Liver (tissue), 9 donors: ENCODE measurements around the gene MISP. TPM values are rescaled to one million over a fixed set of nuclear protein-coding genes. Genes with fewer than 3 reads are reported as not detected.

Source experiments
- DNase-seq: peaks from one replicate; pipeline ENCODE4 v3.0.0-alpha.2; 2017; ENCODE audit warnings: low spot score
- H3K27ac ChIP-seq, 2 donors: one replicate each; pipeline ENCODE4 v1.7.0; 2013; ENCODE audit warnings: inconsistent platforms in 2 of 2, low read length in 2 of 2, control low read depth in 1 of 2, low read depth in 1 of 2, mild to moderate bottlenecking in 1 of 2
- H3K27me3 ChIP-seq, 4 donors: one replicate each; pipeline versions ENCODE4 v1.6.1 to v1.7.0; 2013; ENCODE audit warnings: low read length in 3 of 4, inconsistent platforms in 1 of 4, mild to moderate bottlenecking in 1 of 4, moderate library complexity in 1 of 4; ENCODE audit not compliant: control insufficient read depth in 4 of 4, insufficient read depth in 4 of 4
- H3K36me3 ChIP-seq, 4 donors: one replicate each; pipeline versions ENCODE4 v1.6.1 to v1.7.0; 2013; ENCODE audit warnings: low read length in 3 of 4, mild to moderate bottlenecking in 3 of 4, low read depth in 1 of 4, moderate library complexity in 1 of 4; ENCODE audit not compliant: control insufficient read depth in 4 of 4, insufficient read depth in 3 of 4
- H3K4me1 ChIP-seq, 4 donors: one replicate each; pipeline versions ENCODE4 v1.6.1 to v1.7.0; 2013; ENCODE audit warnings: low read length in 3 of 4, mild to moderate bottlenecking in 3 of 4, moderate library complexity in 1 of 4; ENCODE audit not compliant: control insufficient read depth in 4 of 4, insufficient read depth in 4 of 4
- H3K4me3 ChIP-seq, 3 donors: one replicate each; pipeline versions ENCODE4 v1.6.1 to v1.7.0; 2013; ENCODE audit warnings: low read length in 3 of 3, control low read depth in 1 of 3, low read depth in 1 of 3, mild to moderate bottlenecking in 1 of 3
- H3K9ac ChIP-seq, 2 donors: one replicate each; pipeline ENCODE4 v1.7.0; 2013; ENCODE audit warnings: low read length in 2 of 2, mild to moderate bottlenecking in 2 of 2, moderate library complexity in 2 of 2, control low read depth in 1 of 2, low read depth in 1 of 2
- H3K9me3 ChIP-seq, 4 donors: one replicate each; pipeline versions ENCODE4 v1.6.1 to v1.7.0; 2013; ENCODE audit warnings: low read length in 3 of 4; ENCODE audit not compliant: control insufficient read depth in 4 of 4
- FOXA2 ChIP-seq: IDR thresholded peaks from 2 replicates; pipeline ENCODE4 v1.6.1; 2016; ENCODE audit warnings: antibody characterized with exemption
- GABPA ChIP-seq, 2 donors: IDR thresholded peaks in 1 of 2; conservative IDR thresholded peaks in 1 of 2; 2 replicates each; pipeline ENCODE4 v1.6.1; 2016; ENCODE audit warnings: antibody characterized with exemption in 2 of 2, mild to moderate bottlenecking in 1 of 2, moderate library complexity in 1 of 2
- HNF4A ChIP-seq, 2 donors: conservative IDR thresholded peaks; 2 replicates each; pipeline ENCODE4 v1.6.1; 2016; ENCODE audit warnings: antibody characterized with exemption in 2 of 2, mild to moderate bottlenecking in 2 of 2
- HNF4G ChIP-seq: IDR thresholded peaks from 2 replicates; pipeline ENCODE4 v1.6.1; 2016; ENCODE audit warnings: antibody characterized with exemption
- JUND ChIP-seq, 2 donors: IDR thresholded peaks; 2 replicates each; pipeline ENCODE4 v1.6.1; 2016; ENCODE audit warnings: antibody characterized with exemption in 2 of 2
- NR2F2 ChIP-seq: IDR thresholded peaks from 2 replicates; pipeline ENCODE4 v1.6.1; 2016; ENCODE audit warnings: antibody characterized with exemption
- RAD21 ChIP-seq, 2 donors: IDR thresholded peaks; 2 replicates each; pipeline ENCODE4 v1.6.1; 2016; ENCODE audit warnings: antibody characterized with exemption in 2 of 2, mild to moderate bottlenecking in 2 of 2
- RXRA ChIP-seq, 2 donors: IDR thresholded peaks; 2 replicates each; pipeline ENCODE4 v1.6.1; 2017 to 2018; ENCODE audit warnings: antibody characterized with exemption in 2 of 2, mild to moderate bottlenecking in 1 of 2
- SP1 ChIP-seq: IDR thresholded peaks from 2 replicates; pipeline ENCODE4 v1.6.1; 2018; ENCODE audit warnings: antibody characterized with exemption, mild to moderate bottlenecking
- TAF1 ChIP-seq: conservative IDR thresholded peaks from 2 replicates; pipeline ENCODE4 v1.6.1; 2016; ENCODE audit warnings: antibody characterized with exemption, mild to moderate bottlenecking
- YY1 ChIP-seq: IDR thresholded peaks from 2 replicates; pipeline ENCODE4 v1.6.1; 2016; ENCODE audit warnings: antibody characterized with exemption, mild to moderate bottlenecking
- WGBS: extraction: QIAGEN DNeasy Blood & Tissue Kit; methylation state at CpG from one replicate; pipeline ENCODE4 v1.1.7; 2013; 5-methylcytosine and 5-hydroxymethylcytosine counted together
- polyA plus RNA-seq, 2 donors: library from polyadenylated mRNA; stranded (reverse) in 1 of 2; unstranded in 1 of 2; fragments of 200-250 nt in 1 of 2; fragments of >200 nt in 1 of 2; fragmentation: Nextera tagmentation in 1 of 2; extraction: Ambion mirVana in 1 of 2; gene quantifications; one replicate each; pipeline versions ENCODE4 v1.2.1 to v1.2.3, GENCODE V29; 2013 to 2015
- total RNA-seq, 2 donors: library from RNA; depleted of rRNA; stranded (reverse); fragments of >200 nt; gene quantifications; one replicate each; pipeline ENCODE4 v1.2.3, GENCODE V29; 2014
- TF ChIP-seq, protein P1 (sequence below): IDR thresholded peaks from 2 replicates; pipeline ENCODE4 v1.6.1; 2016; ENCODE audit warnings: antibody characterized with exemption
- TF ChIP-seq, protein P2 (sequence below): IDR thresholded peaks from 2 replicates; pipeline ENCODE4 v1.6.1; 2016; ENCODE audit warnings: antibody characterized with exemption, mild to moderate bottlenecking
- TF ChIP-seq, protein P3 (sequence below): IDR thresholded peaks from 2 replicates; pipeline ENCODE4 v1.6.1; 2016; ENCODE audit warnings: antibody characterized with exemption
- TF ChIP-seq, protein P4 (sequence below): fragments of 150-350 bp; IDR thresholded peaks from 2 replicates; pipeline ENCODE4 v1.5.1; 2017; ENCODE audit warnings: improper control_type of control experiment, low read depth, low read length; ENCODE audit not compliant: missing input control
- TF ChIP-seq, protein P5 (sequence below): IDR thresholded peaks from 2 replicates; pipeline ENCODE4 v1.6.1; 2016; ENCODE audit warnings: antibody characterized with exemption
- donor health status: healthy.
- donor health status: healthy.
- donor health status: healthy.
- donor health status: healthy.
- donor health status: healthy.

The MISP gene
- total and polyA plus RNA-seq, 4 donors, result 0.05 to 0.08 TPM; not detected in 2

DNA sequence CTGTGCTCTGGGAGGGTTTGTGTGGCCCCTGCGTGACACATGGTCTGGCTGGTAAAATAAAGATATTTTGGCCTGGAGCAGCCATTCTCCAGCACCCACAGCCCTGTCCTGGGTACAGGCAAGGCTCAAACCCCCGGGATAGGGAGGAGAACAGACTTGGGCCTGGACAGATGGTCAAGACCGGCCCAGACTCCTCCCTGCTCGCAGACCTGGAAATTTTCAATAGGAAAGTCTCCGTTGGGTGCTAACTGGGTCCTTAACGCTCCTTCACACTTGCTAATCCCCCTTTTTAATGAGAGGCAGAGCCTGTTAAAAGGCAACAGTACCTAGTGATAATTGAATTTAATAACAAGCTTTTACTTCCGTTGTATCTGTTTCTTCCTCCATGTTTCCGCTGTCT lies 39.7 kb upstream of the MISP start:
- Histone ChIP-seq H3K36me3 (peaks cover 0 to 1% (median 0%) of the 10 kb centered on the region in 4 donors), H3K27ac (no peak overlapping the region), H3K9me3 (no peaks in the 10 kb centered on the region), H3K9ac (no peak overlapping the region), H3K4me1 (peaks cover 0 to 5% (median 0%) of the 10 kb centered on the region in 4 donors), H3K4me3 (no peak overlapping the region), H3K27me3 (peaks cover 0 to 4% (median 0%) of the 10 kb centered on the region in 4 donors)
- whole genome bisulfite sequencing, result 69% methylated on average over 8 of the region's 8 CpGs
- DNase-seq, result no peak
- TF ChIP-seq SP1 (no peak), GABPA (IDR thresholded peaks at IDR 0.05 in 1 of 2, conservative IDR thresholded peaks at IDR 0.05 in 1 of 2) (no peak), TAF1 (no peak), NR2F2 (no peak), YY1 (no peak), JUND (IDR thresholded peaks at IDR 0.05) (no peak), FOXA2 (no peak), RXRA (IDR thresholded peaks at IDR 0.05) (no peak), RAD21 (IDR thresholded peaks at IDR 0.05) (no peak)
- TF ChIP-seq, protein P1, sequence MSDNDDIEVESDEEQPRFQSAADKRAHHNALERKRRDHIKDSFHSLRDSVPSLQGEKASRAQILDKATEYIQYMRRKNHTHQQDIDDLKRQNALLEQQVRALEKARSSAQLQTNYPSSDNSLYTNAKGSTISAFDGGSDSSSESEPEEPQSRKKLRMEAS, result no peak
- TF ChIP-seq, protein P2, sequence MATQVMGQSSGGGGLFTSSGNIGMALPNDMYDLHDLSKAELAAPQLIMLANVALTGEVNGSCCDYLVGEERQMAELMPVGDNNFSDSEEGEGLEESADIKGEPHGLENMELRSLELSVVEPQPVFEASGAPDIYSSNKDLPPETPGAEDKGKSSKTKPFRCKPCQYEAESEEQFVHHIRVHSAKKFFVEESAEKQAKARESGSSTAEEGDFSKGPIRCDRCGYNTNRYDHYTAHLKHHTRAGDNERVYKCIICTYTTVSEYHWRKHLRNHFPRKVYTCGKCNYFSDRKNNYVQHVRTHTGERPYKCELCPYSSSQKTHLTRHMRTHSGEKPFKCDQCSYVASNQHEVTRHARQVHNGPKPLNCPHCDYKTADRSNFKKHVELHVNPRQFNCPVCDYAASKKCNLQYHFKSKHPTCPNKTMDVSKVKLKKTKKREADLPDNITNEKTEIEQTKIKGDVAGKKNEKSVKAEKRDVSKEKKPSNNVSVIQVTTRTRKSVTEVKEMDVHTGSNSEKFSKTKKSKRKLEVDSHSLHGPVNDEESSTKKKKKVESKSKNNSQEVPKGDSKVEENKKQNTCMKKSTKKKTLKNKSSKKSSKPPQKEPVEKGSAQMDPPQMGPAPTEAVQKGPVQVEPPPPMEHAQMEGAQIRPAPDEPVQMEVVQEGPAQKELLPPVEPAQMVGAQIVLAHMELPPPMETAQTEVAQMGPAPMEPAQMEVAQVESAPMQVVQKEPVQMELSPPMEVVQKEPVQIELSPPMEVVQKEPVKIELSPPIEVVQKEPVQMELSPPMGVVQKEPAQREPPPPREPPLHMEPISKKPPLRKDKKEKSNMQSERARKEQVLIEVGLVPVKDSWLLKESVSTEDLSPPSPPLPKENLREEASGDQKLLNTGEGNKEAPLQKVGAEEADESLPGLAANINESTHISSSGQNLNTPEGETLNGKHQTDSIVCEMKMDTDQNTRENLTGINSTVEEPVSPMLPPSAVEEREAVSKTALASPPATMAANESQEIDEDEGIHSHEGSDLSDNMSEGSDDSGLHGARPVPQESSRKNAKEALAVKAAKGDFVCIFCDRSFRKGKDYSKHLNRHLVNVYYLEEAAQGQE, result no peak
- TF ChIP-seq, protein P3, sequence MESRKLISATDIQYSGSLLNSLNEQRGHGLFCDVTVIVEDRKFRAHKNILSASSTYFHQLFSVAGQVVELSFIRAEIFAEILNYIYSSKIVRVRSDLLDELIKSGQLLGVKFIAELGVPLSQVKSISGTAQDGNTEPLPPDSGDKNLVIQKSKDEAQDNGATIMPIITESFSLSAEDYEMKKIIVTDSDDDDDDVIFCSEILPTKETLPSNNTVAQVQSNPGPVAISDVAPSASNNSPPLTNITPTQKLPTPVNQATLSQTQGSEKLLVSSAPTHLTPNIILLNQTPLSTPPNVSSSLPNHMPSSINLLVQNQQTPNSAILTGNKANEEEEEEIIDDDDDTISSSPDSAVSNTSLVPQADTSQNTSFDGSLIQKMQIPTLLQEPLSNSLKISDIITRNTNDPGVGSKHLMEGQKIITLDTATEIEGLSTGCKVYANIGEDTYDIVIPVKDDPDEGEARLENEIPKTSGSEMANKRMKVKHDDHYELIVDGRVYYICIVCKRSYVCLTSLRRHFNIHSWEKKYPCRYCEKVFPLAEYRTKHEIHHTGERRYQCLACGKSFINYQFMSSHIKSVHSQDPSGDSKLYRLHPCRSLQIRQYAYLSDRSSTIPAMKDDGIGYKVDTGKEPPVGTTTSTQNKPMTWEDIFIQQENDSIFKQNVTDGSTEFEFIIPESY, result no peak
- TF ChIP-seq, protein P4, sequence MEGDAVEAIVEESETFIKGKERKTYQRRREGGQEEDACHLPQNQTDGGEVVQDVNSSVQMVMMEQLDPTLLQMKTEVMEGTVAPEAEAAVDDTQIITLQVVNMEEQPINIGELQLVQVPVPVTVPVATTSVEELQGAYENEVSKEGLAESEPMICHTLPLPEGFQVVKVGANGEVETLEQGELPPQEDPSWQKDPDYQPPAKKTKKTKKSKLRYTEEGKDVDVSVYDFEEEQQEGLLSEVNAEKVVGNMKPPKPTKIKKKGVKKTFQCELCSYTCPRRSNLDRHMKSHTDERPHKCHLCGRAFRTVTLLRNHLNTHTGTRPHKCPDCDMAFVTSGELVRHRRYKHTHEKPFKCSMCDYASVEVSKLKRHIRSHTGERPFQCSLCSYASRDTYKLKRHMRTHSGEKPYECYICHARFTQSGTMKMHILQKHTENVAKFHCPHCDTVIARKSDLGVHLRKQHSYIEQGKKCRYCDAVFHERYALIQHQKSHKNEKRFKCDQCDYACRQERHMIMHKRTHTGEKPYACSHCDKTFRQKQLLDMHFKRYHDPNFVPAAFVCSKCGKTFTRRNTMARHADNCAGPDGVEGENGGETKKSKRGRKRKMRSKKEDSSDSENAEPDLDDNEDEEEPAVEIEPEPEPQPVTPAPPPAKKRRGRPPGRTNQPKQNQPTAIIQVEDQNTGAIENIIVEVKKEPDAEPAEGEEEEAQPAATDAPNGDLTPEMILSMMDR, result no peak

DNA sequence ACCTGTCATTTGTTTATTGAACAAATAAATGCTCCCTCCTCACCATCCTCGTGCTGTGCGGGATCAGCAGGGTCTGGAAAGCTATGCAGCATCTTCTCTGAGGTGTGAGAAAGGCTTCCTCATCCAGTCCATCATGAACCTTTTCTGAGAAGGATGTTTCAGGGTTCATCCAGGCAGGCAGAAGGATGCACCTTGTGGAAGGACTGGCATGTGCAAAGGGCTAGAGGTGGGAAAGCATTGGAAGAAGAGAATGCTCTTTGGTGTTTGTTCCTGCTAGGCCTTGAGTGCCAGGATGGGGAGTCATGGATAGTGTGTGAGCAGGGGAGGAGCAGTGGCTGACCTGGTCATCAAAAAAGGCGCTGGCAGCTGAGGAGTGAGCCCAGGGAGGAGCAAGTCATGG lies 35.6 kb upstream of the MISP start:
- H3K27ac ChIP-seq, result no peak overlapping the region
- H3K36me3 ChIP-seq, result no peaks in the 10 kb centered on the region
- no peak overlapping the region for H3K4me3 ChIP-seq
- H3K9me3 ChIP-seq, result no peaks in the 10 kb centered on the region
- H3K27me3 ChIP-seq, result peaks cover 0 to 3% (median 0%) of the 10 kb centered on the region in 4 donors
- H3K4me1 ChIP-seq, result peaks cover 0 to 7% (median 3%) of the 10 kb centered on the region in 4 donors
- TF ChIP-seq, protein P5, sequence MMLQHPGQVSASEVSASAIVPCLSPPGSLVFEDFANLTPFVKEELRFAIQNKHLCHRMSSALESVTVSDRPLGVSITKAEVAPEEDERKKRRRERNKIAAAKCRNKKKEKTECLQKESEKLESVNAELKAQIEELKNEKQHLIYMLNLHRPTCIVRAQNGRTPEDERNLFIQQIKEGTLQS, result no peak
- TF ChIP-seq, protein P3, result no peak
- TF ChIP-seq HNF4G (no peak), RAD21 (IDR thresholded peaks at IDR 0.05) (no peak), HNF4A (conservative IDR thresholded peaks at IDR 0.05) (no peak), TAF1 (no peak), JUND (IDR thresholded peaks at IDR 0.05) (no peak)
- TF ChIP-seq, protein P1, result no peak
- 92% methylated on average over 3 of the region's 3 CpGs for WGBS
- no peak for DNase-seq
- no peak overlapping the region for H3K9ac ChIP-seq
